SW 1271 (cell line): ENCODE results near the gene IP6K3.
A peak's percentile ranks its signal among the peaks of the same experiment; 100 is the strongest.

Source experiments
- DNase-seq, 2 experiments: peaks; one replicate each; lab custom pipeline; 2025; lab: John Stamatoyannopoulos, UW

IP6K3 gene

DNA sequence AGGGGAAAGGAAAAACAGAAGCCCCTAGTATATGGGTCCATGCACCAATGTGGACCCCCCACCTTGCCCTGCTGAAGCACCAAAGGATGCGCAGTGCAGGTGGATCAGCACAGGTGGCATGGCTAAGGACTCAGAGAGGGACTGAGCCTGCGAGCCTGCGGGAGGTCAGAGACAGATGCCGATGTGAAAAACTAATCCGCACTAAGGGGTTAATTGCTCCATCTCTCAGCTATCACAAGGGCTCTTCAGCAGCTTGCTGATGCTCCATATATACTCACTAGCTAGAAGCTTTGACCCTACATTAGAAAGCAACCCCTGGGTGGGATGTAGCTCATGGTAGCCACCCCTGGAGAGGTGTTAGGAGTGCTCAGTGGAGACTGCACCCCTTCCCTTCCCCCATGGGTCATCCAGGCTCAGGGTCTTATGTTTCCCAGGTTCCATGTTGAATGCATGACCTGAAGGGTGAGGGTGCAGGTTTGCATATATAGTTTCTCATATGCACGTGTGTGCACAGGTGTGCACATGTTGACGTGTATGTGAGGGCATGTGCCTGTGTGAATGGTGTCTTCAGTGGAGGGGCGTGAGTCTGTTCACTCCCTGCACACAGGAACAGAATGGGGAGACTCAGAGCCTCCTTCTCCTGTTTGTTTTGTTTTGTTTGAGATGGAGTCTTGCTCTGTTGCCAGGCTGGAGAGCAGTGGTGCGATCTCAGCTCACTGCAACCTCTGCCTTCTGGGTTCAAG, 13.4 kb upstream of the IP6K3 start:
- no peak for DNase-seq

DNA sequence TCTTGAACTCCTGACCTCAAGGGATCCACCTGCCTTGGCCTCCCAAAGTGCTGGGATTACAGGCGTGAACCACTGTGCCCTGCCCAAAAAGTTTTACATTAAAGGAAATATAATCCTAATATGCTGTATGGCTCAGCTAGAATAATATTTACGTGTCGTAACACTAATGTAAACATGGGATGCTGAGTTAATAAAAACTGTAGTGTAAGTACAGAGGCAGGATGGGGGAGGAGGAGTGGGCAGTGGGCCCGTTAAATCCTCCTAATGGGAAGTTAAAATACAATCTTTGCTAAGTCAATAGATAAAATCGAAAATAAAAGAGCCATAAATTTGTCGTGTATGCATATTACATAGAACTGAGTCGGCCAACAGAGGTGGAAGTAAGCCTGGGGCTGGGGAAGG, 12.1 kb upstream of the IP6K3 start:
- no peak for DNase-seq

DNA sequence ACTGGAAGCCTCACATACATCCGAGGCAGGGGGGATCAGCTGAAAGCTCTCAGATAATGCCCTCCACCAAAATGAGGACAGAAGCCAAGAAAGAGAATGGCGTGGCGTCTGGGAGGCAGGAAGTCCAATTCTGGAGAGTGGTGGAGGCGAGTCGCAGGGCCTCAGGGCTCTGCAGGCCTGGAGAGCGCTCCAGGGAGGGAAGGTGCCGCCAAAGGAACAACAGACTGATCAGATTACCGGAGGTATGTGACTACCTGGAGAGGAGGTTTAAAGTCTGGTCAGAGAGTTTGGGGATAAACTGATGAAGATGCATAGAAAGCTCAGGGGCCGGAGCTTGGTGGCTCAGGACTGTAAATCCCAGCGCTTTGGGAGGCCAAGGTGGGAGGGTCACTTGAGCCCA, 11.2 kb upstream of the IP6K3 start:
- DNase-seq = no peak

DNA sequence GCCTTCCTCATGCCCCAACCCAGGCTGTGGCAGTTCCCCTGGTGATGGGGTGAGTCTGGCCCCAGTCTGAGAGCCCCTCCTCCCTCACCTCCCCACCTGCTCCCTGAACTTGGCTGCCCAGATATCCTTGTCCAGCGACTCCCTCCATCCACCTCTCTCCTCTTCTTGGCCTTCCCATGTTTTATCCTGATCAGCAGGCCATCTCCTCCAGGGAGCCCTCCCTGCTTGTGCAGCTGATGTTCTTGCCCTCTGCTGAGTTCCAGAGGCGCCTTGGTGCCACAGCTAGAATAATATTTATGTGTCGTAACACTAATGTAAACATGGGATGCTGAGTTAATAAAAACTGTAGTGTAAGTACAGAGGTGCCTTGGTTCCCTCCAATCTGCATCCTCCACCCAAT, 10.4 kb upstream of the IP6K3 start:
- DNase-seq = no peak

DNA sequence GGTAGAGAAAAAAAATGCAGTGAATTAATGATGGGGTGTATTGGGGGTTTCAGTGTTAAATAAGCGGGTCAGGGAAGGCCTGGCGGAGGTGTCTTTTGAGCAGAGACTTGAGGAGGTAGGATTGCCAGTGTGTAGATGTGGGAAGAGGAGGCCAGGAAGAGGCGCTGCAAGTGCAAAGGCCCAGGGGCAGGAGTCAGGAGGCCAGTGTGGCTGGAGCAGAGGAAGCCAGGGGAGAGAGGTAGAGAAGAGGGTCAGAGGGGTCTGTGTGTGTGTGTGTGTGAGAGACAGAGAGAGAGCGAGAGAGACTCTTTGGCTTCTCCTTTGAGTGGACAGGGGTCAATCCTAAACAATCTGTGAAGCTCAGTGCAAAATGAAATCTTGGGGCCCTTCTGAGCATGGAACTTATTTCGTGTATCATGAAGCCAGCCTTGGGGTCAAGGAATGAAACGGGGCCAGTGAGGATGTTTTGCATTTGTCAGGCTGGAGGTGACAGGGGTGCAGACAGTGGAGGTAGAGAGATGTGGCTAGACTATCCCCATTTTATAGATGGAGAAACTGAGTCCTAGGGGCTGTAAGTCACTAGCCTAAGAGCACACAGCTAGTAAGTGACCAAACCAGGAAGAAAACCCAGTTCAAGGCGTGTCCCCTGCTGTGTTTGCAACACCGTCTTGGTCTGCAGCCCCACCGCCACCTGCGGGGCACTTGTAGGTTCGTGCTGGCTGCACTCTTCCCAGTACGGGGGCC, 9.7 kb upstream of the IP6K3 start:
- no peak for DNase-seq

DNA sequence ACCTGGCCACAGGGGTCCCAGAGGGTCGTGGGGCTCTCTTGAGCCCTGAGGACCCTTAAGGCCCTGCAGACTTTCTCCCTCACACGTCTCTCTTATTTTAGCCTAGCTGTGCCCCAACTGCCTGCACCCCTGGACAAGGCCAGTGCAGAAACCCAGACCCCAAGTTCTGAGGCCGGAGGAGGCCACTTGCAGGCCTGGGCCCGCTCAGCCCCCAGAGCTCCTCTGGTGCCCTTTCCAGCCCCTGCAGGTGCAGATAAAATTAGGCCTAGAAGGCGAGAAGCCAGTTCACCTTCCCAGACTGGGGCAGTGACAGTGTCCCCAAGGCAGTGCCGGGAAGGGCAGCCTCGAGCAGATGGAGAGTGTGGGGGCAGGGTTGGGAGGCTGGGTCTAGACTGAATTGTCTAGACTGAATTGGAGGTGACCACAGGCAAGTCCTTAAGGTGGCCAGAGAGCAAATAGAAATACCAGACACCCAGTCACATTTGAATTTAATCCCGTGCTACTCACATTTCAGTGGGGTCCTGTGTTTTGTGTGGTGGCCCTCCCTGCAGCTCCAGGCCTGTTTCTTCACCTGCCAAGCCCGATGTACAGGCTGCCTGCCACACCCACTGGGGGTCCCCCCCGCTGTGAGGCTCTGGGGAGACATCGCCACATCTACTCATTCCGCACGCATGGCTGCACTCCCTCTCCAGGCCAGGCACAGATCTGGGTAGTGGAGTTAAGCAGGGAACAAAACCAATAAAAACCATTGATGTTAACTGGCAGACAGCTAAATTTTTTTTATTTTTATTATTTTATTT, 8.6 kb upstream of the IP6K3 start:
- no peak for DNase-seq

DNA sequence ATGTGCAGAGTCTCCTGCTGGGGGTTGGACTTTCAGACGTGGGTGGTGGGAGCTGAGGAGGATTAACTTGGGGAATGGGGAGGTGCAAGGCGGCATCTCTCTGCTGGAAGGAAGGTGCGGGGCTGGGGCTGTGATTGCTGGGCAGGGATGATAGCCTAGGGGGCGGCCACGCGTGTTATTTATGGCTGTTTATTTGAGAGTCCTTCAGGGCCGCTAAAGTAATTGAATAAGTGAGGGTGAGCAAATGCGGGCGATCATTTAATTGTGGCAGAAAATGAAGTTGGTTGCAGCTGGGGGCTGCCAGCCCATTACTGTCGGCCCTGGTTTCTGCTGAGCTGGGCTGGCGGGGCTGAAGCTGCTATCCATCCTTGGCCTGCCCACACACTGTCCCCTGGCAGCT, 7.5 kb upstream of the IP6K3 start:
- no peak for DNase-seq

DNA sequence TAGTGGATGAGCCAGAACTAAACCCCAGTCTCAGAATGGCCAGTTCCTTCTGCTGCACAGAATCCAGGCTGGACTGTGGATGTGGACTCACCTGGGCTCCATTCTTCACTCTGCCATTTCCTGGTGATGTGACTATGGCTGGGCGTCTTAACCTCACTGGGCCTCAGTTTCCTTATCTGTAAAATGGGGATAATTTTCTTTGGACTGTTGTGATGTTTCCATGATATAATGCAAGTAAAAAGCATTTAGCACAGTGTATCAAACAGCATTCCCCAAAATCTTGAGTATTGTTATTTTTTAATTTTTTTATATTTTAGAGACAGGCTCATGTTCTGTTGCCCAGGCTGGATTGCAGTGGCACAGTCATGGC, 5.9 kb upstream of the IP6K3 start:
- no peak for DNase-seq

DNA sequence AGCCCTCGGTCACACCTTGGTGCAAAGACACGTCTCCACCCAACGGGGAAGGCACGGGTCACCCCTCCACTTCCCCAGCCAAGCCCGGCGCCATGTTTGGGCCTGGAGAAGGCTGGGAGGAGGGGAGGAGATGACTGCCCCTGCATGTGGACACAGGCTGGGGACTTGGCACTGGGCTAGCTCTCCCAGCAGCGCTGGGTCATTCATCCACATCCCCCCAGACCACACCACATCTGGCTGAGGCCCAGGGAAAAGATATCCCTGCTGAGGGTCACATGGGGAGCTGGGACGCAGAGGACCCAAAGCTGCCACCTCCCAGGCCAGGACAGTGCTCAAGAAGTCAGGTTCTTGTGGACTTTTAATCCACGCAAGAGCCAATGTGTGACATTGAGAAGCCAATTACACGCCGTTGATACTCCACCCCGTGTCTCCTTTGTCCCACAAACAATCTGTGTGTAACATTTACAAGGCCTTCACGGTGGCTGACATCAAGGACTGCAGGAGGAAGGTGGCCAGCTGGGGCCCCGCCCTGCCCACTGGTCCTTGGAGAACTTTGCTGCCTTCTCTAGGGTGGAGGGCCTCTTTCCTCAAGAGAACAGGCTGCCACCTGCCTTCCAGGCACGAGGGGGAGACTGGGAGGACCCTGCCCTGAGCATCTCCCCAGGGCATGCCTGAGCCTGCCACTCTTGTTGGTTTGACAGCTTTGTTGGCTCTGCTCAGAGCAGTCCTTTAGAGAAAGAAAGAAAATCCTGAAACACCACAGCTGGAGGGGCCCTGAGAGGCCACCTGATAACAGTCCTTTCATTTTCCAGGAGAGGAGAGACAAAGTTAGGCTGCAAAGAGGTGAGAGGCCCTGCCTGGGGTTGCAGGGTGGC, 5.3 kb upstream of the IP6K3 start:
- no peak for DNase-seq

DNA sequence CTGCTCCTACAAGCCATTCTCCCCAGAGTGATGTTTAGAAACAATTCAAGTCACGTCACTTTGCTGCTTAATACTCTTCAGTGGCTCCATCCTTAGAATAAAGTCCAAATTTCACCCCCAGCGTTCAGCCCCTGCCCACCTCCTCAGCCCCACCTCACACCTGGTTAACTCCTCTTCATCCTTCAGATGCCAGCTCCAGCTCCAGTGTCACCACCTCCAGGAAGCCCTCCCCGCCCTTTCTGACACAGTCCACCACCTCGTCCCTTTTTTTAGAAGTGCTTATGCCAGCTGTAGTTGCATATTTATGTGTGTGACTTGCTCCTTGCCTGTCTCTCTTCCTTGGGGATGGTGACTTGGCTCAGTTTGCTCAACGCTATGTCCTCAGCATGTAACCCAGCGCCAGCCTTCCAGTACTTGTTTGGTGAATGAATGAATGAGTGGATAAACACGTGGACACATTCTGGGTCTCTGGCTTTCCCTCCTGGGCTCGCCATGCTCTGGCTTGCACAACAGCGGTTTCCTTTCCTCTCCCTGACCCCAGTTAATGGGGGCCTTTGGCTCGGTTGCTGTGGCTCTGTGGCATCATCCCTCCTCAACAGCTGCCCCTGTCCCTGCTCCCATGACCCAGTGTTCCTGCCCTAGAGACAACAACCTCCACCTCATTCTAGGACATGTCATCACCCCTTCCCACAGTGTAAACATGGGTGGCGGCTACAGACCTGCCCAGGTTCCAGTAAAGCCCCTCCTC, 3.7 kb upstream of the IP6K3 start:
- DNase-seq = no peak

DNA sequence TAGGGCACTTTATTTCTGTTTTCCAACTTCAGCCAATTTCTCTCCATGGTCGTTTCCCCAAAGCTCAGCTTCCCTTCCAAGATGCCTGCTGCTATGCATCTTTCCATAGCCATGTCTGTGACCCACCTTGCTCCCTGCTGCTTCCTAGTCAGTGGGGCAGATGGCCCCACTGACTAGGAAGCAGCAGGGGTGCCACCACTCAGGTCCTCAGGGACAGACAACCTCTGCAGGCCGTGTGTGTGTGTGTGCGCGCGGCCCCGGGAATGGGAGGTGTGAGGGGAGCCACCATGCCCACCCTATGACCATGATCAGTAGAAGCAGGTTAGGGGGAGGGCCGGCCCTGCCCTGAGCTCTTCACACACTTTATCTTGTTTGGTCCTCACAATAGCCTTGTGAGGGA, 2.7 kb upstream of the IP6K3 start:
- DNase-seq = no peak

DNA sequence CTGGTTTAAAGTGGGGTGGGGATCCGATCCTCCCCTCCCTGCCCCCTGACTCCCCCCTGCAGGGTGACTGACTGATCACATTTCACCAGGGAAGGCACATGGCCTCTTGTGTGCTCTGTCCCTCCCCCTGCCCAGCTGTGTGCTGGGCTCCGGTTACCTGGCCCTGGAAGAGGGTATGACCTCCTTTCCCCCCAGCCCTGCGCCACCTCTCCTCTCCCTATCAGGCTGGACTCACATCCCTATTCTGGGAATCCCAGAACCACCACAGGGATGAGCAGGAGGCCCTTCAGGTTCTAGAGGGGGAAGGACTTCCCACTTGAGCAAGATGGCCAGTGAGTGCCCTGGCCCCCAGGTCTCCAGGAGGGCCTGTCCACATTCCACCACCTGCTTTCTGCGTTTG, 2.1 kb upstream of the IP6K3 start:
- no peak for DNase-seq

DNA sequence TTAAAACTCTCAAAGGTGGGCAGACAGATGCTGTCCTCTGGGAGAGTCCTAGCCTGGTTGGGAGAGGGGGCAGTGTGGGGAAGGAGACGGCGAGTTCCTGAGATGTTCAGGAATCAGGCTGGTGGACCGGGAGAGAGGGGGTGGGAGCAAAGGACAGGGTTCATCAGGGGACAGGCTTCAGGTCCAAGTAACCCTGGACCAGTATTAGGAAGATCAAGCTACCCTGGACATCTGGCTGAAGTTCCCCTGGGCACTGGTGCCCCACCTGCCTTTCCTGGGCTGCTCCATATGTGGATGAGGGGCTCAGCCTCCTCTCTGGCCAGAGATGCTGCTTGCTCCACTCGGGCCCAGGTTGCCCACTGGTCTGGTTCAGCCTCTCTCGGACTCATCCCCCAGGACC, 1.1 kb upstream of the IP6K3 start:
- no peak for DNase-seq

DNA sequence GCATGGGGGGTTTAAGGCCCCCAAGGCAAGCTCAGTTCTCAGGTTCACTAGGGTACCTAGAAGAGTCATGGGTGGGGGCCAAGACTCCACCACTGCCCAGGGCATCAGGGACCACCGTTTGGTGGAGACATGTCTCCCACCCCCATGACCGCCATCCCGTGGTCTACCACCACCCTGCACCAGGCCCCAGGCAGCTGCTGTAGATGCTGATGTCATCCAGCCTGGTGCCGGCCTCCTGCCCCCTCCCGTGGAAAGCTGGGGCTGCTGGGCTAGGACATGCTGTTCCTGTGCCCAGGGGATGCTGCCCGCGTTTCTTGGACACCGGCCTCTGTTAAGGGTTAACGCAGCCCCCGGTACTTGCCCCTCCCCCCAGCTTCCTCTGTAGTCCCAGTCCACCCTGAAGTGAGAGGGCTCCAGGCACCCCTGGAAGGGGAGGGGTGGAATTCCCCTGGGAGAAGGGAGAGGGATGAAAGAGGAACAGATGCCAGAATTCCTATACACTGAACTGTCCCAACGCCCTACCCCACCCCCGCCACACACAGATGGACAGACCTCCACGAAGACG, 587 bp downstream of the IP6K3 start:
- no peak for DNase-seq

DNA sequence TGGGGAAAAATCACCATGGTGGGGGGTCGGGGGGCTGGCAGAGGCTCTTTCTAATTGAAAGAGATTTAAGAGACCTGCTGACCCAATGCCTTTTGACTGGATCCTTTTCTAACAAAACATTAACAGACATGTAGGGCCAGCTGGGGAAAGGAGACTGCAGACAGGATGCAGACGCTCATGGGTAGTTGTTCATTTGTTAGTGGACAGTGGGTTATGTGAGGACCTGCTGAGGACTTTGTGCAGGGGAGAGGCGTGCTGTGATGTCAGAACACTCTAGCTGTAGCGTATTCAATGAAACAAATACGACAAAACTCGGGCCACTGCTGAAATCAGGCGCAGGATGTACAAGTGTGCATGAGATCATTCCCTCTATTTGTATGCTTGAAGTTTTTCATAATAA, 1.2 kb downstream of the IP6K3 start:
- no peak for DNase-seq

DNA sequence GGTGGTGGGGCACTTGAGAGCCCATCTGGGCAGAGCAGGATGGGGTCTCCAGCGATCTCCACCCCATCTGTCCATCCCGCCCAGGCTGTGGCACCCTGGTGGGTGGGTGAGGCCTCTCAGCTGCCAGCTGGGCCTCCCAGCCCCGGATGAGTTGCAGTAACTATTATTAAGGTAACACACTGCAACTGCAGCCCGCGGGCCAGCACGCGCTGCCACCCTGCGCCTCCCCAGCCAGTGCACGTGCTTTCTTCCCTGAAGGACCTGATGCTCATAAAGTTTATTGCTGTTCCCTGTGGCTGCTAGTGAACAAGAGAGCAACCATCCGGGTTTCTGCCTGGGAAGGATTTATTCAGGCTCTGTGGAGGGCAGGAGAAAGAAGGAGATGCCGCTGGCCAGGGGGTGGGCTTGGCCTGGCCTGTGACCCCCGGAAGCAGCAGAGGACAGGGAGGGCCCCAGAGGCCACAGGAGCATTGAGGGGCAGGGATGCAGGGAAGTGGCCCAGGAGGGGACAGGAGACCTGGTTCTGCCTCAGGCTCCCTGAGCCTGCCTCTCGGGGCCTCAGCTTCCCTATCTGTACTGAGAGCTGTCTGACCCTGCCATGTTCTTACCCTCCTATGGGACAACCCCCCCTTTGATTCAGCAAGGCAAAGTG, 1.7 kb downstream of the IP6K3 start:
- DNase-seq = no peak

DNA sequence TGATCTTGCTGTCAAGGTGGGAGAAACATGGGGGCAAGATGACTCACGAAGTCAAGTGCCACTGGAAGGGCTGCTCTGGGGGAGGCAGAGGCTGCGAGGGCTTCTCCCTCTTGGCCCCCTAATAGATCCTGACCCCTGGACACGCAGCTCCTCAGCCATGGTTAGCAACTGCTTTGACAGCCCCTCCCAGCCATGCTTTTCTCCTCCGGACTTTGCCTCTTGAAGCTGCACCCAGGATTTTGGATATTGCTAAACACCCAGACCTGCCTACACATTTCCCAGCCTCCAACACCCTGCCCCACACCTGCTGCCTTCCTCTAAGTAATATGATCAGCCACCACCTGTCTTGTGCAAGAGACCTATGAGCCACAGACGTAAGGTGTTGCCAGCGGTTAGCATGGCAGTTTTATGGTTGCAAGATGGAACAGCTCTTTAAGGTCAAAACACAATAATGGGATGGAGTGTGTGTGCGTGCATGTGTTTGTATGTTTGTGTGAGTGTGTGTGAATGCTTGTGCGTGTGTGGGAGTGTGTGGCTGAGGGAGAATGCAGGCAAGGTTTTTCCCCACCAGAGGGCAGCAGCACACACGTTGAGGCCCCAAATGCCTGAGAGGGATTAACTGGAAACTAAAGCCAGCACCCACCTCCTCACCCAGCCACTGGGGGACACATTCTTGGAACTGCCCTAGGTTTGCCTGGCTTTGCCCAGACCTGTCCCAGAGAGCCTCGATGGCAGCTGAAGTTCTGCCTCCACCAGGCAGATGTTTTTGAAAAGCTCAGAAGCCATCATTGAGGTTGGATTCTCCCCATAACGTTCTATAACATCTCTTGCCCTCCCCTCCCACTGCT, 2.5 kb downstream of the IP6K3 start:
- DNase-seq = peak in 1 of 2 experiments; percentile 39

DNA sequence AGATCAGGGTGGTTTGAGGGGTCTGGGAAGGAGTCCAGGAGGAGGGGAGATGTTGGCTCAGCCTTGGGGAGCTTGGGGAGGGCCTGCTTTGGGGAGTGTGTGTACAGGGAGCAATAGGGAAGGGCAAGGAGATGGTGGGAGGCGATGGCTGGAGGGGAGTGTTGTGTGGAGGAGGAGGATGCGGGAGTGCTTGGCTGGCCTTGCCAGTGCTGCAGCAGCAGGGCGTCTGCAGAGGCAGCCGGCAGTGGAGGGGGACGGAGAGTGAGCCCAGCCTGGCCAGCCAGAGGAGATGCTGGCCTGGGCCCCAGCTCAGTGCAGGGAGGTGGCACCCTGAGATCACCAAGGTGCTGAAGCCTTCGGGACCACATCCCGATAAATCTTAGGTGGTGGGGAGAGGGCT, 3.9 kb downstream of the IP6K3 start:
- no peak for DNase-seq

DNA sequence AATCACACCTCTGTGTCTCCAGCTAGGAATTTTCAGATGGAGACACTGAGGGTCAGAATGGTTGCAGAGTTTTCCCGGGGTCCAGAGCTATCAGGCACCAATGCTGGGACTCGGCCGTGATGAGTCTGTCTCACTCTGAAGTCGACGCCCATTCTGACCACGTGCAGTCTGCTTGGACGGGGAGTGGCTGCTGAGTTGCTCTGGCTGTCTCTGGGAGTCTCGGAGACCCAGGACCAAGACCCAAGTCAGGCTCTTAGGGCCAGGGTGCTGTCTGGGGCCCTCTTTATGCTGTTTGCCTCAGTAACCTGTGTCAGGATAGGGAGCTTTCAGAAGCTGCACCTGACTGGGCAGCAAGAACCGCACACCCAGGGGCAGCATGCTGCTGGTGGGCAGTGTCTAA, 4.6 kb downstream of the IP6K3 start:
- DNase-seq = no peak

DNA sequence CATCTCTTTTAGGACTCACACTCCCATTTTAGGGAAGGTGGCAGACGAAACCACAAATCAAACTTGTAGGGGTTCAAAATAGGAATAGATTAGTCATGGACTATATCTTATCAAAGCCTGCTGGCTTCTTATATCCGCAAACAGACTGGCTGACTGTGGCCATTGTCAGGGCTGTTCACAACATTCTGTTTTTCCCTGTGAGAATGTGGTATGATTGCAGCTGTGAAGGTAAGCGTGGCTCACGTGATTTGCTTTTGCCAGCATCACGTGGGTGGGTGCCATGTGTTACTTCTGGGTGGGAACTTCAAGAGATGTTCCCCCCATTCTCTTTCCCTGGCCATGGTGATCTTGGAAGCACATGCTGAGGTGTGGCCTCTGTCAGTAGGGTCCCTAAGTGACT, 5.9 kb downstream of the IP6K3 start:
- DNase-seq = no peak
